HCT116 (cell line): ENCODE results near the gene RMND1.

Experiments used
- CBX3 ChIP-seq: IDR thresholded peaks from 2 replicates; pipeline ENCODE4 v1.6.1; 2012; ENCODE audit warnings: low read depth
- CTCF ChIP-seq, 3 experiments: fragments of 200-600 bp in 1 of 3; sonication (generic) in 1 of 3; IDR thresholded peaks in 2 of 3; conservative IDR thresholded peaks in 1 of 3; 2 replicates each; pipeline ENCODE4 v1.5.1; 2012 to 2017; ENCODE audit warnings: low read depth in 2 of 3, low read length in 2 of 3, antibody characterized with exemption in 1 of 3, borderline replicate concordance in 1 of 3, control low read depth in 1 of 3, mild to moderate bottlenecking in 1 of 3, mixed read lengths in 1 of 3, mixed run types in 1 of 3, moderate library complexity in 1 of 3; ENCODE audit not compliant: insufficient read depth in 1 of 3
- FOSL1 ChIP-seq: IDR thresholded peaks from 2 replicates; pipeline ENCODE4 v1.6.1; 2012; ENCODE audit warnings: low read depth
- MAX ChIP-seq: IDR thresholded peaks from 2 replicates; pipeline ENCODE4 v1.6.1; 2012
- POLR2A ChIP-seq: IDR thresholded peaks from 2 replicates; pipeline ENCODE4 v1.7.0; 2011; ENCODE audit warnings: borderline replicate concordance; ENCODE audit not compliant: insufficient read depth, insufficient read length; ENCODE audit errors: extremely low read depth
- POLR2AphosphoS5 ChIP-seq: IDR thresholded peaks from 2 replicates; pipeline ENCODE4 v1.6.1; 2011; ENCODE audit warnings: mild to moderate bottlenecking, low read depth, low read length, moderate library complexity
- RAD21 ChIP-seq: IDR thresholded peaks from 2 replicates; pipeline ENCODE4 v1.6.1; 2012; ENCODE audit warnings: low read depth, mild to moderate bottlenecking
- SIN3A ChIP-seq: IDR thresholded peaks from 2 replicates; pipeline ENCODE4 v1.6.1; 2012; ENCODE audit warnings: low read depth
- SP1 ChIP-seq: IDR thresholded peaks from 2 replicates; pipeline ENCODE4 v1.6.1; 2012; ENCODE audit warnings: low read depth
- SRF ChIP-seq: IDR thresholded peaks from 2 replicates; pipeline ENCODE4 v1.6.1; 2012; ENCODE audit warnings: low read depth
- YY1 ChIP-seq: IDR thresholded peaks from 2 replicates; pipeline ENCODE4 v1.6.1; 2011; ENCODE audit warnings: low read length, low read depth, moderate library complexity, mild to moderate bottlenecking; ENCODE audit not compliant: insufficient replicate concordance; ENCODE audit errors: extremely low read depth
- ZBTB33 ChIP-seq: IDR thresholded peaks from 2 replicates; pipeline ENCODE4 v1.6.1; 2011; ENCODE audit warnings: mild to moderate bottlenecking, low read length, moderate library complexity; ENCODE audit not compliant: insufficient replicate concordance; ENCODE audit errors: extremely low read depth
- ZNF274 ChIP-seq: fragments of 200-500 bp; sonication (Bioruptor generic); IDR thresholded peaks from 2 replicates; pipeline ENCODE4 v1.6.1; 2014; ENCODE audit warnings: mild to moderate bottlenecking, low read depth, low read length, inconsistent platforms

GRCh38 chr6:151387175-151387970, 64.6 kb downstream of the RMND1 start:
- TF ChIP-seq CTCF (IDR thresholded peaks at IDR 0.05 in 2 of 3, conservative IDR thresholded peaks at IDR 0.05 in 1 of 3; ENCODE audit: borderline replicate concordance in 1 of 3, insufficient read depth in 1 of 3, low read depth in 2 of 3, low read length in 2 of 3) (no peak), POLR2A (no peak), POLR2AphosphoS5 (no peak), SRF (no peak), ZNF274 (no peak), ZBTB33 (no peak), SP1 (no peak), FOSL1 (no peak), RAD21 (no peak), MAX (no peak), SIN3A (no peak), CBX3 (no peak), YY1 (no peak)
